Suprapubic skin (tissue), 4 donors: ENCODE data around the gene RDH14.

Source experiments
- CTCF ChIP-seq, 2 donors: fragments of 200-600 bp in 1 of 2; fragments of 450-650 bp in 1 of 2; sonication (generic) in 1 of 2; IDR thresholded peaks; one replicate each; pipeline ENCODE4 v1.5.1; 2016 to 2019; ENCODE audit warnings: antibody characterized with exemption in 2 of 2, mild to moderate bottlenecking in 1 of 2, moderate library complexity in 1 of 2
- POLR2A ChIP-seq, 2 donors: fragments of 450-650 bp; IDR thresholded peaks; one replicate each; pipeline ENCODE4 v1.6.1; 2017; ENCODE audit warnings: antibody characterized with exemption in 2 of 2, mild to moderate bottlenecking in 2 of 2, moderate library complexity in 2 of 2
- POLR2AphosphoS5 ChIP-seq, 3 donors: sonication (generic); formaldehyde crosslinking; IDR thresholded peaks; one replicate each; pipeline ENCODE4 v1.6.1; 2017; ENCODE audit warnings: antibody characterized with exemption in 3 of 3

GRCh38 chr2:18522484-18523146 lies 37.8 kb downstream of the RDH14 start:
- TF ChIP-seq CTCF (IDR thresholded peaks at IDR 0.05): no peak
- no peak for TF ChIP-seq POLR2A (IDR thresholded peaks at IDR 0.05)
- TF ChIP-seq POLR2AphosphoS5 (IDR thresholded peaks at IDR 0.05): no peak
